Measurements from ENCODE around the gene PLTP. TPM values are rescaled to one million over a fixed set of nuclear protein-coding genes. Genes with fewer than 3 reads are reported as not detected.

PLTP gene
- total RNA-seq, 1 donor from 2014 or later, result 48.5 TPM

DNA sequence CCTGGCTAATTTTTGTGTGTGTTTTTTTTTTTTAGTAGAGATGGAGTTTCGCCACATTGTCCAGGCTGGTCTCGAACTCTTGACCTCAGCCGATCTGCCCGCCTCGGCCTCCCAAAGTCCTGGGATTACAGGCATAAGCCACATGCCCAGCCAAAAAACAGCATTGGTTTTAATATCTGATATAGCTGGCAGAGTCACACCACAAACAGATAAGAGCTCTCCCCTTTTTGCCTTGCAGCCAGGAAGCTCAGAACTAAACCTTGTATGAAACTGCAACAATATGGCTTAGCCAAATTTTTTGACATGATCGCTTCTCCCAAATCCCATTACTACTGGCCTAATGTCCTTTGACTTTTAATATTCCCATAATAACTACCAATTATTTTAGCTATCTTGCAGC, 59.6 kb downstream of the PLTP start:
- Mint-ChIP-seq H3K27ac (ENCODE audit: unreplicated experiment) (no peak overlapping the region), H3K36me3 (ENCODE audit: low read depth) (no peaks in the 10 kb centered on the region), H3K9me3 (ENCODE audit: low read depth) (no peaks in the 10 kb centered on the region), H3K4me3 (ENCODE audit: unreplicated experiment) (no peak overlapping the region), H3K27me3 (ENCODE audit: low read depth) (no peaks in the 10 kb centered on the region), H3K4me1 (ENCODE audit: low read depth) (peaks cover 14% of the 10 kb centered on the region)
- TF ChIP-seq, protein P1, sequence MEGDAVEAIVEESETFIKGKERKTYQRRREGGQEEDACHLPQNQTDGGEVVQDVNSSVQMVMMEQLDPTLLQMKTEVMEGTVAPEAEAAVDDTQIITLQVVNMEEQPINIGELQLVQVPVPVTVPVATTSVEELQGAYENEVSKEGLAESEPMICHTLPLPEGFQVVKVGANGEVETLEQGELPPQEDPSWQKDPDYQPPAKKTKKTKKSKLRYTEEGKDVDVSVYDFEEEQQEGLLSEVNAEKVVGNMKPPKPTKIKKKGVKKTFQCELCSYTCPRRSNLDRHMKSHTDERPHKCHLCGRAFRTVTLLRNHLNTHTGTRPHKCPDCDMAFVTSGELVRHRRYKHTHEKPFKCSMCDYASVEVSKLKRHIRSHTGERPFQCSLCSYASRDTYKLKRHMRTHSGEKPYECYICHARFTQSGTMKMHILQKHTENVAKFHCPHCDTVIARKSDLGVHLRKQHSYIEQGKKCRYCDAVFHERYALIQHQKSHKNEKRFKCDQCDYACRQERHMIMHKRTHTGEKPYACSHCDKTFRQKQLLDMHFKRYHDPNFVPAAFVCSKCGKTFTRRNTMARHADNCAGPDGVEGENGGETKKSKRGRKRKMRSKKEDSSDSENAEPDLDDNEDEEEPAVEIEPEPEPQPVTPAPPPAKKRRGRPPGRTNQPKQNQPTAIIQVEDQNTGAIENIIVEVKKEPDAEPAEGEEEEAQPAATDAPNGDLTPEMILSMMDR (IDR thresholded peaks at IDR 0.05), result no peak
- DNase-seq (ENCODE audit: low spot score), result no peak

GRCh38 chr20:45851501-45851900, 60.5 kb downstream of the PLTP start:
- TF ChIP-seq, protein P1 (IDR thresholded peaks at IDR 0.05), result no peak
- no peak for DNase-seq (ENCODE audit: low spot score)
- H3K27ac Mint-ChIP-seq (ENCODE audit: unreplicated experiment), result no peak overlapping the region
- no peaks in the 10 kb centered on the region for H3K9me3 Mint-ChIP-seq (ENCODE audit: low read depth)
- H3K36me3 Mint-ChIP-seq (ENCODE audit: low read depth), result no peaks in the 10 kb centered on the region
- H3K27me3 Mint-ChIP-seq (ENCODE audit: low read depth), result no peaks in the 10 kb centered on the region
- no peak overlapping the region for H3K4me3 Mint-ChIP-seq (ENCODE audit: unreplicated experiment)
- H3K4me1 Mint-ChIP-seq (ENCODE audit: low read depth), result peaks cover 10% of the 10 kb centered on the region

GRCh38 chr20:45850926-45851325, 61.0 kb downstream of the PLTP start:
- no peaks in the 10 kb centered on the region for H3K36me3 Mint-ChIP-seq (ENCODE audit: low read depth)
- TF ChIP-seq, protein P1 (IDR thresholded peaks at IDR 0.05), result no peak
- H3K4me1 Mint-ChIP-seq (ENCODE audit: low read depth), result peaks cover 4% of the 10 kb centered on the region
- H3K4me3 Mint-ChIP-seq (ENCODE audit: unreplicated experiment), result no peak overlapping the region
- DNase-seq (ENCODE audit: low spot score), result no peak
- no peaks in the 10 kb centered on the region for H3K9me3 Mint-ChIP-seq (ENCODE audit: low read depth)
- H3K27ac Mint-ChIP-seq (ENCODE audit: unreplicated experiment), result no peak overlapping the region
- no peaks in the 10 kb centered on the region for H3K27me3 Mint-ChIP-seq (ENCODE audit: low read depth)

DNA sequence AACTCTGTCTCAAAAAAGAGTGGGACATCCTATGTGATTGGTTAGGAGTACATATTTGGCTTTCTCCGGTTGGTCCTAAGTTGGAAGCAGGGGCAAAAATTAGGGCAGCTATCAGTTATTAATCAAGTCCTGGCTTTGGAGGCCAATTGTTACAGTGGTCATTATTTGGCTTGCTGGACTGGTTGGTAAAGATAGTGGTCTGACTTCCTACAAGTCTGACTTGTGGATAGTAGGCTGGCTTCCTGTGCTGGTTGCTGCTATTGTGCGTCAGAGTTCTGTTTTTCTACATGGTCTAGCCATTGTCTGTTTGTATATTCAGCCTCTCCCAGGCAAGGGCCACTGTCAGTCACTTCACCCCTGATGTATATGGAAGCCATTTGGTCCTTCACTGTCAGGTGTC, 61.7 kb downstream of the PLTP start:
- DNase-seq (ENCODE audit: low spot score), result no peak
- H3K4me1 Mint-ChIP-seq (ENCODE audit: low read depth), result peaks cover 2% of the 10 kb centered on the region
- H3K4me3 Mint-ChIP-seq (ENCODE audit: unreplicated experiment), result no peak overlapping the region
- no peaks in the 10 kb centered on the region for H3K36me3 Mint-ChIP-seq (ENCODE audit: low read depth)
- H3K9me3 Mint-ChIP-seq (ENCODE audit: low read depth), result no peaks in the 10 kb centered on the region
- no peaks in the 10 kb centered on the region for H3K27me3 Mint-ChIP-seq (ENCODE audit: low read depth)
- TF ChIP-seq, protein P1 (IDR thresholded peaks at IDR 0.05), result no peak
- no peak overlapping the region for H3K27ac Mint-ChIP-seq (ENCODE audit: unreplicated experiment)

DNA sequence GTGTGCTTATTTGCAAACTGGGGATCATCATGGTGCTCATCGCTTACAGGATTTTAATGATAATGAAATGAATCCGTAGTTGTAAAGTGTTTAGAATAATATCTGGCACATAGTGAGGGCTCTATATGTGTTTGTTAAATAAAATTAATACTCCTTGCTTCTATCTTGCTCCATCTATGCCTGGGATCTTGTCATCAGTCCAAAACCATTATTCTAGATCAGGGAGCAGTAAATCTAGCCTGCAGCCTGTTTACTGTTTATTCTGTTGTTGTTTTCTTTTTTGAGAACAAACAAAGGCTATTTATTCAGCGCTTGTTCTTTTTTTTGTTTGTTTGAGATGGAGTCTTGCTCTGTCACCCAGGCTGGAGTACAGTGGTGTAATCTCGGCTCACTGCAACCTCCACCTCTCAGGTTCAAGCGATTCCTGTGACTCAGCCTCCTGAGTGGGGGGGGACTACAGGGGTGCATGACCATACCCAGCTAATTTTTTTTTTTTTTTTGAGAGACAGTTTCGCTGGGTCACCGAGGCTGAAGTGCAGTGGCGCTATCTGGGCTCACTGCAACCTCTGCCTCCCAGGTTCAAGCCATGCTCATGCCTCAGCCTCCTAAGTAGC, 62.9 kb downstream of the PLTP start:
- no peak overlapping the region for H3K27ac Mint-ChIP-seq (ENCODE audit: unreplicated experiment)
- no peaks in the 10 kb centered on the region for H3K4me1 Mint-ChIP-seq (ENCODE audit: low read depth)
- H3K9me3 Mint-ChIP-seq (ENCODE audit: low read depth), result no peaks in the 10 kb centered on the region
- DNase-seq (ENCODE audit: low spot score), result no peak
- H3K4me3 Mint-ChIP-seq (ENCODE audit: unreplicated experiment), result no peak overlapping the region
- no peaks in the 10 kb centered on the region for H3K27me3 Mint-ChIP-seq (ENCODE audit: low read depth)
- no peaks in the 10 kb centered on the region for H3K36me3 Mint-ChIP-seq (ENCODE audit: low read depth)
- TF ChIP-seq, protein P1 (IDR thresholded peaks at IDR 0.05), result no peak

Other genes starting within 250 kb of the PLTP start
- gene WFDC11, start 241.9 kb downstream of the PLTP start, total RNA-seq, result not detected in 3 replicates
- not detected in 3 replicates for gene WFDC13, start 210.1 kb downstream of the PLTP start, total RNA-seq
- gene WFDC10B, start 207.1 kb downstream of the PLTP start, total RNA-seq, result not detected in 3 replicates
- not detected in 3 replicates for gene SPINT4, start 189.8 kb downstream of the PLTP start, total RNA-seq
- 0.70 to 1.4 TPM in 2 of 3 replicates, not detected in the other for gene WFDC3, start 120.3 kb downstream of the PLTP start, total RNA-seq
- gene DNTTIP1, start 120.2 kb downstream of the PLTP start, total RNA-seq, result 22.1 to 22.9 TPM (median 22.5 TPM) in 3 replicates
- 12.8 to 17.2 TPM (median 15.3 TPM) in 3 replicates for gene UBE2C, start 99.5 kb downstream of the PLTP start, total RNA-seq
- gene TNNC2, start 84.8 kb downstream of the PLTP start, total RNA-seq, result 0.46 to 0.63 TPM (median 0.52 TPM) in 3 replicates
- 25.2 to 27.7 TPM (median 26.5 TPM) in 3 replicates for gene SNX21, start 78.4 kb downstream of the PLTP start, total RNA-seq
- 14.2 to 22.8 TPM (median 15.9 TPM) in 3 replicates for gene ACOT8, start 54.8 kb downstream of the PLTP start, total RNA-seq
- 3.4 to 4.9 TPM (median 3.9 TPM) in 3 replicates for gene ZSWIM3, start 54.5 kb downstream of the PLTP start, total RNA-seq
- gene ZSWIM1, start 30.9 kb downstream of the PLTP start, total RNA-seq, result 7.9 to 11.3 TPM (median 8.1 TPM) in 3 replicates
- 0.49 to 1.4 TPM (median 1.2 TPM) in 3 replicates for gene SPATA25, start 24.5 kb downstream of the PLTP start, total RNA-seq
- gene NEURL2, start 20.9 kb downstream of the PLTP start, total RNA-seq, result 1.8 to 3.0 TPM (median 2.7 TPM) in 3 replicates
- gene CTSA, start 20.8 kb downstream of the PLTP start, total RNA-seq, result 172 to 199 TPM (median 175 TPM) in 3 replicates
- gene PCIF1, start 22.5 kb upstream of the PLTP start, total RNA-seq, result 23.5 to 25.7 TPM (median 24.9 TPM) in 3 replicates
- 14.2 to 18.3 TPM (median 14.6 TPM) in 3 replicates for gene ZNF335, start 60.0 kb upstream of the PLTP start, total RNA-seq
- 2.1 to 2.2 TPM in 2 of 3 replicates, not detected in the other for gene MMP9, start 96.8 kb upstream of the PLTP start, total RNA-seq
- 0.89 to 2.1 TPM (median 1.9 TPM) in 3 replicates for gene SLC12A5, start 117.1 kb upstream of the PLTP start, total RNA-seq
- gene NCOA5, start 177.8 kb upstream of the PLTP start, total RNA-seq, result 25.1 to 27.3 TPM (median 26.2 TPM) in 3 replicates
- 2.4 to 2.5 TPM in 2 of 3 replicates, not detected in the other for gene CD40, start 206.2 kb upstream of the PLTP start, total RNA-seq